HUDEP-2 (cell line): ENCODE measurements around the gene RIPOR2.

Experiments
- DNase-seq, 76 experiments: peaks; one replicate each; lab custom pipeline; 2025; ENCODE audit not compliant: unreplicated experiment in 76 of 76; lab: John Stamatoyannopoulos, UW

The RIPOR2 gene

DNA sequence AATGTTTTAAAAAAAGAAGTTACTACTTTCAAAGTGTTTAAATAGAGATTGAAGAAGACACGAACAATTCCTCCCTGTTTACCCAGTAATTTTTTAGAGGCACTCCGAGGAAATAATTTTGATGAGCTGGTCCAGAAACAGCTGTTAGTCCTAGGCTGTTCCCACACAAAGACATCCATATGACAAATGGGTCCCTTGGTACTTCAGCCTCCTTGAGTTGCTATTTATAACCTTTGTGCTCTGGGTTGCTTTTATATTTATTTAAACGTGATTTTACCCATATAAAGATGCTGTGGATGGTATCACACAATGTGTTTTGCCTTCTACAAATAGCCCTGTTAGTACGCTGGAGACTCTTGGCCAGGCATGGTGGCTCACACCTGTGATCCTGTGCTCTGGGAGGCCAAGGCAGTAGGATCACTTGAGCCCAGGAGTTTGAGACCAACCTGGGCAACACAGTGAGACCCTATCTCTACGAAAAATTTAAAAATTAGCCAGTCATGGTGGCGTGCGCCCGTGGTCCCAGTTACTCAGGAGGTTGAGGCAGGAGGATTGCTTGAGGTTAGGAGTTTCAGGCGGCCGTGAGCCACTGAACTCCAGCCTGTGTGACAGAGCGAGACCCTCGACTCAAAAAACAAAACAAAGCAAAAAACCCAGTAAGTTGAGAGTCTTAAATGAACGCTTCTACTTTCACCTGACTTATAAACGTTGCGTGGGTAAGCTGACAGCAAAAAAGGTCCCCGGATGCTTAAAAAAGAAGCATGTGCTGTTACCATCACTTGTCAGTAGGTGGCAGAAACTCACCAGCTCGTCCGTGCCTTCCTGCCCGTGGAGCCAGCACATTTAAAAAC, 80.1 kb downstream of the RIPOR2 start:
- peak in 51 of 76 experiments; percentile 4 to 74 (median 37) for DNase-seq

GRCh38 chr6:24854077-24854666, 81.6 kb downstream of the RIPOR2 start:
- no peak for DNase-seq

- DNase-seq, result no peak
Measured at GRCh38 chr6:24851086-24851485, 84.7 kb downstream of the RIPOR2 start.

GRCh38 chr6:24849713-24850112, 86.0 kb downstream of the RIPOR2 start:
- no peak for DNase-seq

DNA sequence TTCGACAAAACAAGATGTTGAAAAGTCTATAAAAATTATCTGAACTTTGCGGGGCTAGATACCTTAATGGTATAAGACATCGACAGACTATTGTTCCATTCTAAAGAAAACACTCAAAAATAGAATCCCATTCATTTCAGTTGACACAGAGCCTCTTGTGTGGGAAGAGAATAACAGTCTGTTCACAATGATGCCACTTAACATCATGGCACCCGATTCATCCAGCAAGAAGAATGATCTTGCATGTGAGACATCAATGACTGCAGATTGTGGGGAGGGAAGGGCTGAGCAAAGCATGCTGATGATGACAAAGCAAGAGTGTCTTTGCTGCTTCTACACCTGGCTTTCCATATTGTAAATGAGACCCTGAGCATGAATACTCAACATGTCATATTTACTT, 87.3 kb downstream of the RIPOR2 start:
- DNase-seq, result no peak

- no peak for DNase-seq
Measured at GRCh38 chr6:24847402-24847801, 88.4 kb downstream of the RIPOR2 start.

GRCh38 chr6:24845578-24845977, 90.2 kb downstream of the RIPOR2 start:
- DNase-seq, result no peak

GRCh38 chr6:24844903-24845302, 90.9 kb downstream of the RIPOR2 start:
- DNase-seq, result no peak

GRCh38 chr6:24844061-24844460, 91.7 kb downstream of the RIPOR2 start:
- DNase-seq, result no peak

DNA sequence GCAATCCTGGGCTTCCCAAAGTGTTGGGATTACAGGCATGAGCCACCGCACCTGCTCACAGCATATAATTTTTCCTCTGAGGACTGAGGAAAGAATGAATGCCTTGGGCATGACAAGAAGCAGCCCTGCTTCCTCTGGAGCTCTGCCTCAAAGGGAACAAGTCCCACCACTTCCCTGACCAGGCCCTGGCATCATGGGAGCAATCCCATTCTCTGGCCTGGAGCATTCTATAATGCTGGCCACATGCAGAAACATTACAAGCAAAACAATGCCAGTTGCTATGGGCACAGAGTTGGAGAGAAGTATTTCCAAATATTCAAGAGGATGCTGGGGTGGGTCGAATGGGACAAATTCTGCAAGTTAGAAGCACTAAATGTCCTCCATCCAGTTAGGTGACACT, 95.6 kb downstream of the RIPOR2 start:
- DNase-seq, result no peak

DNA sequence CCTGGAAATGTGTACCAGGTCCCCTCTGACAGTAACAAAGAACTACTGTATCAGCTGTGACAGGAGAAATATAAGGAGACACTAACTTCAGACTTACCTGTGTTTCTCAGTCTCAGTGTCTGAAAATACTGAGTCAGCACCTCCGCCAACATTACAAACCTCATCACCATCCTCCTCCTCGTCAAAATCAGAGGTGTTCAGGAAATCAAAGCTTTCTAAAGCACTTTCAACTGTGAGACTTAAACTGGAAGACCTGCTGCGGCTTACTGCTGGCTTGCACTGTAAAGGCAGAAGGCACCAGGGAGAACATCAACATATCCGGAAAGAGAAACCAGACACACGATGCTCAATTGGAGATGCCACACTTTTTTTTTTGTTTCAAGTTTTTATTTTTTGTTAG, 96.8 kb downstream of the RIPOR2 start:
- DNase-seq, result no peak

GRCh38 chr6:24838081-24838480, 97.7 kb downstream of the RIPOR2 start:
- no peak for DNase-seq

GRCh38 chr6:24836109-24836508, 99.7 kb downstream of the RIPOR2 start:
- no peak for DNase-seq

- DNase-seq, result no peak
Measured at GRCh38 chr6:24833711-24834386, 101.9 kb downstream of the RIPOR2 start.

GRCh38 chr6:24832794-24833193, 103.0 kb downstream of the RIPOR2 start:
- no peak for DNase-seq

GRCh38 chr6:24831771-24832716, 103.7 kb downstream of the RIPOR2 start:
- DNase-seq, result no peak

GRCh38 chr6:24829657-24830056, 106.1 kb downstream of the RIPOR2 start:
- no peak for DNase-seq

DNA sequence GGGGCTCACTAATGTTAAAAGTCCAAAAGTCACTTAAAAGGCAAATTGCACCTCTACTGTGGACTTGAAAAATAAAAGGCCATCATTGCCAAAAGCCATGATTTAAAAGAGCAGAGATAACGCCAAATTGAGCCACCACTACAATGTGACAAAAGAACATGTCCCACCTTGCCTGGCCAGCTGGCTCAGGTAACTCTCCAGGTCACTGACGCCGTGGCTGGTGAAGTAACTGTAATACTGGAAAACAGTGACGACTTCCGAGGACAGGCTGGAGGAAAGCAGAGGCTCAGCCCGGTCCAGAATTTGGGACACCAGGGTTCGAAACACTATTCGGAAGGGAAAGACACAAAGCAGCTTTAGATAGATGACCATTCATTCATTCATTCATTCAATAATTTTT, 107.8 kb downstream of the RIPOR2 start:
- DNase-seq, result no peak

DNA sequence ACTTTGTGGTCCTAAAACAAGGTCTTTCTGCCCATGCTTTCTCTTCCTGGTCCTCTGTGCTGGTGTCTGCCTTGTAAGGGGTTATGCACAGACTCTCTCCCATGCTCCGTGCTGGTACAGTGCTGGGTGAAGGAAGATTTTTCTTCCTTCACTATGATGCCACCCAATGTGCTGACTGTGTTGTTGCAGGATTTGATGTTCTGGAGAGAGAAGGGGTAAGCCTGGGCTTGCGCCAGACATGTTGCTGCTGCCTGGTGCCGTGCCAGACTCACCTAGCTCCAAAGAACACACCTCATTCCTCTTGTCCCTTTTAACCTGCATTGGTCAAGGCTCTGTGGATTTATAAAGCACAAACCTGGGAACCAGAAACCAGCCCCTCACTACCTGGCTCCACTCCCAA, 108.6 kb downstream of the RIPOR2 start:
- DNase-seq, result no peak

- no peak for DNase-seq
Measured at GRCh38 chr6:24825130-24825630, 110.6 kb downstream of the RIPOR2 start.
